CD4-positive, alpha-beta T cell treated with Interferon alpha-2 for 1 hour (primary cell): ENCODE results near the gene MTCL1.

Source experiments
- DNase-seq, 2 donors: peaks; one replicate each; pipeline ENCODE4 v3.0.0-alpha.2; 2020 to 2022

Gene MTCL1

DNA sequence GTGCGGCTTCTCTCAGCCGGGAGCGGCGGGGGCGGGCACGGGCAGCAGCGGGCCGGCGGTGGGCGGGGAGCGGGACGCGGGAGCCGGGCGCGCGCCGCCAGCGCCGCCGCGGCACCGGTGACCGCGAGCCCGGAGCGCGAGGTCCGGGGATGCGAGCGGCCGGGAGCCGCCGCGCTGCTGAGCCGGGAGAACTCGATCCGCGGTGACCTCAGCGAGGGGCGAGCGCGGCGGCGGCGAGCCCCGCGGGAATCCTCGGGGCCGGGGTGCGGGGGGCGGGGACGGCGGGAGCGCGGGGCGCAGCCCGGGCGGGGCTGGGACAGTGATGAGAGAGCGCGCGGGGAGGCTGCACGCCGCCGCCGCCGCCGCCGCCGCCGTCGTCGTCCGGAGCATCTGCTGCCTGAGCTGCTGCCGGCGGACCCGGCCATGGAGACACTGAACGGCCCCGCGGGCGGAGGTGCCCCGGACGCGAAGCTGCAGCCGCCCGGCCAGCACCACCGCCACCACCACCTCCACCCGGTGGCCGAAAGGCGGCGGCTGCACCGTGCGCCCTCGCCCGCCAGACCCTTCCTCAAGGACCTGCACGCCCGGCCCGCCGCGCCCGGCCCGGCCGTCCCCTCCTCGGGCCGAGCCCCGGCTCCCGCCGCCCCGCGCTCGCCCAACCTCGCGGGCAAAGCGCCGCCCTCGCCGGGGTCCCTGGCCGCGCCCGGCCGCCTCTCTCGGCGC lies at the start of gene MTCL1:
Gene MTCL1, plus strand, starts transcription at position 319 of the 723 bp plus-strand sequence. Its CDS starts 105 bp downstream, at position 424.
- DNase-seq = no peak

- no peak for DNase-seq
Observed at GRCh38 chr18:8656232-8656631, 49.1 kb upstream of the MTCL1 start.

DNA sequence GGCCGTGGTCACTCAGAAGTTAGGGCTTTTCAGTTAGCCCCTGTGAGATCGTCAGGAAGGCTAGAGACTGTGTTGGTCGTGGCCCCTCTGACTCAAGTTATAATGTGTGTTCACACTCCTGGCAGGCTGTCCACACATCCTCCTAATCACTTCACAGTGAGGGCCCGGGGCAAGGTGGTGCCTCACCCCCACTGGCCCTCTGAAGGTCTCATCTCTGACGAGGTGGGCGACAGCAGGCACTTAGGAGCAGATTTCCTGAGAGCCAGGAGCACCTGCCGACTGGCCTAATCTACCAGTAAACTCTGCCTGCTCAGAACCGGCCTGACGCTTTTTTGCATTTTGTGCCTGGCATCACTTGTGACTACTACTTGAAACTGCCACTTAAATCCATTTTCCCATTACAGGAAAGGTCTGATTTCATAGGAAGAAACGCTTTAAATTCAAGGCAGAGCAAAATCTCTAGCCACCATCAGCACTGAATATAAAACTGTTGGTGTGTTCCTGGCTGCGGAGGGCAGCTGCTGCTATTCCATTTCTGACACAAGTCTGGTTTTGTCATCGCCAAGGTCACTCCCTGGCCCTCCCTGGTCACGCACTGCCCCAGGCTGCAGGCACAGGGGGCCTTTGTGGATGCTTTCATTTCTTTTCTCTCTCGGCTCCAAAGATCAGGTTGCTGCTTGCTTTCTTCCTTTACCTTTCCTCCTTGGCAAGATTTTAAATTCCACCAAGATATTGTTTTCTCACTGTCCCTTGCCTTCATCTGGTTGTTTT lies 48.1 kb upstream of the MTCL1 start:
- no peak for DNase-seq

GRCh38 chr18:8657873-8658470 lies 47.4 kb upstream of the MTCL1 start:
- no peak for DNase-seq

GRCh38 chr18:8658858-8659485 lies 46.4 kb upstream of the MTCL1 start:
- DNase-seq = no peak

DNA sequence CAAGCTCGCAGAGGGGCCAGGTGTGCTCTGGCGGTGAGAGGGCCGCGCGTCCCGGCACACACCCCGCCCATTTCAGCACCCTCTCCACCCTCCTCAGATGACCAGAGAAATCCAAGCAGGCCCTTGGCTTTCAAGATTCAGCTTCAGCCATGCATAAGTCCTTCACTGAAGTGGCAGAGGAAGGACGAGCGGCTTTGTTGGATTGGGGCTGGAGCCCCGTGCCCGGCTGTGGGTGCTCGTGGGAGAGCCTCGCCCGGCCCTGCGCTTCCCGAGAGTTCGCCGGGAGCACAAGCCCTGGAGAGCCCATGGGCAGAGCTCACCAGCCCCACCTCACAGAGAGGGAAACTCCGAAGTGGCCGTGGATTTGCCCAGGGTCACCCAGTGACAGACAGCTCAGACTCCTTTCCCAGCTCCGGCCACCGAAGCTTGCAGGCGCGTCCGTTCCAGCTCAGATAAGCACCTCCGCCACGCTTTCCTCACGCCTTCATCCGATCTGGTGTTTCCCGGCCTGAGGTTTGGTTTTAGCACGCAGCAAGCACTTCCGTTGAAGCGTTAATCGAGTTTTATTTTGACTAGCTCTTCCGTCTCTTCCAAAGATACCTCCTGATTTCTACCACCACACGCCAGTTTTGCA lies 45.6 kb upstream of the MTCL1 start:
- no peak for DNase-seq

DNA sequence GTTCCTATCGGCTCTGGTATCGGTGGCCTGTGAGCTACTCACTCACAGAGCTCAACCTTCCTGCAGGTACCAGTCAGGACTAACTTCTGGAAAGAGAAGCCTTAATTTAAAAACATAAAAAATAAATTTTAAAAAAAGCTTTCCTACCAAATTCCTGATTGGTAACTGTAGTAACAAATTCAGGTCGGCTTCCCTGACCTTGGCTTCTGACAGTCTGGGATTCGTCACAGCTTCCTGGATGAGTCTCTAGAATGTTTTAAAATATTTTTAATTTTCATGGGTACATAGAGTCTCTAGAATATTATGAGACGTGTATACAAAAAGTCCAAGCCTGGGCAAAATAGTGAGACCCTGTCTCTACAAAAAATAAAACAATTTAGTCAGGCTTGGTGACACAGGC lies 45.0 kb upstream of the MTCL1 start:
- no peak for DNase-seq

- no peak for DNase-seq
Observed at GRCh38 chr18:8661754-8662559, 43.4 kb upstream of the MTCL1 start.

- no peak for DNase-seq
Observed at GRCh38 chr18:8662560-8663255, 42.6 kb upstream of the MTCL1 start.

DNA sequence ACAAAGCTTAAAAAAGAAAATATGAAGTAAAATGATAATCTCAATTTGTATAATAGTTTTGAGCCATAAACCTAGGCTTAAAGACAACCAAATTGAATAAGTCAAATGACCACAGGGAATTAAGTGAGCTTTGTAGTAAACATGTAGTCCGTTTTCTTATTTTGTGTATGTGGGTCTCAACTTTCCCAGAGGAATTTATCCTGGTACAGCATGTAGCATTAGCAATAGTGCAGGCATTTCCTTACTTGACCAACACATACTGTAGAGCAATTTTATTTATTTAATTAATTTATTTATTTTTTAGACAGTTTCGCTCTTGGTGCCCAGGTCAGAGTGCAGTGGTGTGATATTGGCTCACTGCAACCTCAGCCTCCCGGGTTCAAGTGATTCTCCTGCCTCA lies 37.5 kb upstream of the MTCL1 start:
- no peak for DNase-seq

DNA sequence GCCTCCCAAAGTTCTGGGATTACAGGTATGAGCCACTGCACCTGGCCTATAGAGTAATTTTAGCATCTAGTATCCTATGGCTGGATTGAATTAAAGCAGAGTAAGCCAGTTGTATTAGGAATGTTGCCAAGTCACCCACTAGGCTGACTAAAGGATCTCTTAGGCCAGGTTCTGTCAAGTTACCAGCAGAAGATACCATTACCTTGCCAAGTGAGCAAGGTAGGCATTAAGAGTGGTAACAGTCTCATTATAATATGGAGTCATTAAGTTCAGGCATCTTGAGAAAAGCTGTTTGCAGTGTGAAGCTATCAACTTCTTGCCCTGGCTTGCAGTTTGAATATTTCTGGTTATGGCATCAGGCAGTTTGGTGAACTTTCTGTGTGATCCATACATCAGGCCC lies 37.0 kb upstream of the MTCL1 start:
- no peak for DNase-seq

- DNase-seq = no peak
Observed at GRCh38 chr18:8669571-8669970, 35.8 kb upstream of the MTCL1 start.

- no peak for DNase-seq
Observed at GRCh38 chr18:8673256-8674209, 31.8 kb upstream of the MTCL1 start.

DNA sequence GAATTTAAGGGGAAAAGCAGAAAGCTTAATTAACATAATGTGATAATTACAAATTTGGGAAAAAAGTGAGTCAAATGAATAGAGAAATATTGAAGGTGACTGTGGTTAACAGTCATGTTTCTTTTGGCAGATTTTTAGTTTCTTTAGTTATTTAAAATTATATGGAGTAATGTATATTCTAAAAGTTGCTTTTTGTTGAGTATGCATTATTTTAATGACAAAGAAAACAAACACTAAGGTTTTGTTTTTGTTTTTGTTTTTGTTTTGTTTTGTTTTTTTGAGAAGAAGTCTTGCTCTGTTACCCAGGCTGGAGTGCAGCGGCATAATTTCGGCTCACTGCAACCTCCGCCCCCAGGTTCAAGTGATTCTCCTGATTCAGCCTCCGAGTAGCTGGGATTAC lies 30.3 kb upstream of the MTCL1 start:
- no peak for DNase-seq

- no peak for DNase-seq
Observed at GRCh38 chr18:8681196-8681595, 24.2 kb upstream of the MTCL1 start.

DNA sequence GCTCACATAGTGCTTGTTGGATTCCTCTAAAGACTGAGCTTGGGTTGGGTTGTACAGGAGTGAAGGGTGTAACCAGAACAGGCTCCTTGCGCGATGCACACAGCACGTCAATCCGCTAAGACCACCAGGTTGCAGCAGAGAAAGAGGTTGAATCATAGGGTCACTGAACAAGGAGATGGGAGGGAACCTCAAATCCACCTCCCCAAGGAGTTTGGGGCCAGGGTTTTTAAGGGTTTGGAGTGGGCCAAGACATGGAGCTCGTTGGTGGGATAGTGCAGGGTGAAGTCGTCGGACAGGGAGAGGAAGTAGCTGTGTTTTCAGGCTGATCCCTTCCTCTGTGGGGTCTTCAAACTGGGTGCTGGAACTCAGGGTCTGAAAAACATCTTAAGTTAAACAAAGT lies 20.8 kb upstream of the MTCL1 start:
- DNase-seq = no peak

- no peak for DNase-seq
Observed at GRCh38 chr18:8685141-8685913, 20.0 kb upstream of the MTCL1 start.

GRCh38 chr18:8685914-8686216 lies 19.5 kb upstream of the MTCL1 start:
- no peak for DNase-seq

DNA sequence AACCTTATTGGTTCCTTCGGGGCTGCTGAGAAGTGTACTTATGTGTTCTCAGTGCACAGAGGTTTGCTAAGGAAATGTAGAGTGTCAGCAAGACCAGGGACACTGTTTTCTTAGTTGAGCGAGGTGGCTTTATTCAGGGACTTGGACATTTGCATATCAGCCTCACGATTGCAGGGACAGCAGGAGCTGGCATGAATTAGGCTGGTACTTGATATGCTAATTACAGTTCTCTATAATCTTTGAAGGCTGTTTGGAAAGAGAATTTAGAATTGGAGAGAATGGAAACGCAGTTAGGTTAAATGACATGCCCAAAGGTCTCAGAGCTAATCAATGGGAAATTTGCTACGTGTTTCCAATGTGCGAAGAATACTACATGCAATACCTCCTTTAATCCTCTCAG lies 18.7 kb upstream of the MTCL1 start:
- DNase-seq = no peak
